ENCODE measurements around the gene PCGF6. TPM values are rescaled to one million over a fixed set of nuclear protein-coding genes. Genes with fewer than 3 reads are reported as not detected.

The PCGF6 gene
- total RNA-seq, 2 experiments from 2014 or later, result 13.6 to 14.7 TPM

GRCh38 chr10:103291588-103291987 is 59.4 kb downstream of the PCGF6 start:
- peaks cover 35% of the 10 kb centered on the region for H3K27me3 Mint-ChIP-seq
- no peak for ATAC-seq (ENCODE audit: low read depth)
- H3K4me3 Mint-ChIP-seq, result no peak overlapping the region
- POLR2A ChIA-PET, result no interaction called here
- H3K4me1 Mint-ChIP-seq, result no peaks in the 10 kb centered on the region
- DNase-seq, result no peak
- H3K9me3 Mint-ChIP-seq, result no peaks in the 10 kb centered on the region
- no peak overlapping the region for H3K27ac Mint-ChIP-seq
- no peaks in the 10 kb centered on the region for H3K36me3 Mint-ChIP-seq

- no peaks in the 10 kb centered on the region for H3K4me1 Mint-ChIP-seq
- DNase-seq (no peak), ATAC-seq (ENCODE audit: low read depth) (no peak)
- POLR2A ChIA-PET, result interaction anchor here (1.0 kb wide), 1 partner anchor 13 kb away, joined by 3 read pairs; no protein-coding TSS in a partner anchor
- H3K9me3 Mint-ChIP-seq, result no peaks in the 10 kb centered on the region
- no peak overlapping the region for H3K27ac Mint-ChIP-seq
- H3K27me3 Mint-ChIP-seq, result peaks cover 46% of the 10 kb centered on the region
- H3K4me3 Mint-ChIP-seq, result no peak overlapping the region
- H3K36me3 Mint-ChIP-seq, result no peaks in the 10 kb centered on the region
Observed at GRCh38 chr10:103287992-103288391, 62.9 kb downstream of the PCGF6 start.

- POLR2A ChIA-PET, result no interaction called here
- Mint-ChIP-seq H3K27ac (no peak overlapping the region), H3K4me1 (no peaks in the 10 kb centered on the region), H3K36me3 (no peaks in the 10 kb centered on the region), H3K9me3 (no peaks in the 10 kb centered on the region), H3K27me3 (peaks cover 66% of the 10 kb centered on the region), H3K4me3 (no peak overlapping the region)
- no peak for ATAC-seq (ENCODE audit: low read depth)
- DNase-seq, result no peak
Observed at GRCh38 chr10:103284170-103284569, 66.8 kb downstream of the PCGF6 start.

- H3K27ac Mint-ChIP-seq, result no peak overlapping the region
Observed at GRCh38 chr10:103282961-103283360, 68.0 kb downstream of the PCGF6 start.

GRCh38 chr10:103281753-103282152 is 69.2 kb downstream of the PCGF6 start:
- Mint-ChIP-seq H3K4me3 (no peak overlapping the region), H3K36me3 (no peaks in the 10 kb centered on the region), H3K9me3 (peaks cover 1% of the 10 kb centered on the region), H3K4me1 (peaks cover 2% of the 10 kb centered on the region), H3K27me3 (peaks cover 65% of the 10 kb centered on the region), H3K27ac (no peak overlapping the region)
- no peak for ATAC-seq (ENCODE audit: low read depth)
- DNase-seq, result no peak
- POLR2A ChIA-PET, result no interaction called here

More at GRCh38 chr10:103282961-103283360, 68.0 kb downstream of the PCGF6 start:
- H3K27me3 Mint-ChIP-seq, result peaks cover 67% of the 10 kb centered on the region
- H3K4me1 Mint-ChIP-seq, result peaks cover 2% of the 10 kb centered on the region
- DNase-seq (no peak), ATAC-seq (ENCODE audit: low read depth) (no peak)
- no peak overlapping the region for H3K4me3 Mint-ChIP-seq
- H3K9me3 Mint-ChIP-seq, result peaks cover 1% of the 10 kb centered on the region
- POLR2A ChIA-PET, result no interaction called here
- H3K36me3 Mint-ChIP-seq, result no peaks in the 10 kb centered on the region

GRCh38 chr10:103280506-103280905 is 70.4 kb downstream of the PCGF6 start:
- Mint-ChIP-seq H3K36me3 (no peaks in the 10 kb centered on the region), H3K4me1 (peaks cover 2% of the 10 kb centered on the region), H3K4me3 (no peak overlapping the region), H3K27me3 (peaks cover 73% of the 10 kb centered on the region), H3K9me3 (peaks cover 1% of the 10 kb centered on the region), H3K27ac (no peak overlapping the region)
- POLR2A ChIA-PET, result no interaction called here
- ATAC-seq (ENCODE audit: low read depth), result no peak
- no peak for DNase-seq

GRCh38 chr10:103280031-103280430 is 70.9 kb downstream of the PCGF6 start:
- H3K4me1 Mint-ChIP-seq, result peaks cover 2% of the 10 kb centered on the region
- no peak for ATAC-seq (ENCODE audit: low read depth)
- DNase-seq, result no peak
- H3K36me3 Mint-ChIP-seq, result no peaks in the 10 kb centered on the region
- H3K27ac Mint-ChIP-seq, result no peak overlapping the region
- peaks cover 75% of the 10 kb centered on the region for H3K27me3 Mint-ChIP-seq
- H3K4me3 Mint-ChIP-seq, result no peak overlapping the region
- POLR2A ChIA-PET, result no interaction called here
- H3K9me3 Mint-ChIP-seq, result peaks cover 1% of the 10 kb centered on the region

GRCh38 chr10:103278862-103279298 is 72.1 kb downstream of the PCGF6 start:
- peak overlapping the region; percentile 57 for H3K27ac Mint-ChIP-seq
- DNase-seq, result peak; percentile 72
- POLR2A ChIA-PET, result no interaction called here
- peaks cover 74% of the 10 kb centered on the region for H3K27me3 Mint-ChIP-seq
- peak overlapping the region; percentile 44 for H3K4me3 Mint-ChIP-seq
- no peaks in the 10 kb centered on the region for H3K36me3 Mint-ChIP-seq
- peaks cover 1% of the 10 kb centered on the region for H3K9me3 Mint-ChIP-seq
- peaks cover 2% of the 10 kb centered on the region for H3K4me1 Mint-ChIP-seq
- ATAC-seq (ENCODE audit: low read depth), result no peak

- Mint-ChIP-seq H3K27ac (peak overlapping the region; percentile 57), H3K4me3 (peak overlapping the region; percentile 44), H3K9me3 (peaks cover 1% of the 10 kb centered on the region), H3K27me3 (peaks cover 71% of the 10 kb centered on the region), H3K4me1 (peaks cover 2% of the 10 kb centered on the region), H3K36me3 (no peaks in the 10 kb centered on the region)
- no peak for ATAC-seq (ENCODE audit: low read depth)
- no peak for DNase-seq
- POLR2A ChIA-PET, result no interaction called here
Observed at GRCh38 chr10:103278537-103278823, 72.5 kb downstream of the PCGF6 start.

GRCh38 chr10:103277713-103278536 is 73.0 kb downstream of the PCGF6 start:
- Mint-ChIP-seq H3K4me1 (peaks cover 2% of the 10 kb centered on the region), H3K9me3 (peaks cover 1% of the 10 kb centered on the region), H3K4me3 (no peak overlapping the region), H3K27me3 (peaks cover 66% of the 10 kb centered on the region), H3K27ac (no peak overlapping the region), H3K36me3 (no peaks in the 10 kb centered on the region)
- ATAC-seq (ENCODE audit: low read depth), result no peak
- POLR2A ChIA-PET, result no interaction called here
- peak; percentile 31 for DNase-seq

GRCh38 chr10:103276896-103277712 is 73.8 kb downstream of the PCGF6 start, which contains the start of gene INA:
Gene INA, plus strand, starts transcription at chr10:103277138. Its CDS starts 74 bp downstream, at chr10:103277212.
- H3K36me3 Mint-ChIP-seq, result no peaks in the 10 kb centered on the region
- DNase-seq (peak; percentile 48), ATAC-seq (ENCODE audit: low read depth) (peak; percentile 46)
- peak within 1 kb of the TSS; percentile 73 for H3K4me3 Mint-ChIP-seq
- peaks cover 60% of the 10 kb centered on the region for H3K27me3 Mint-ChIP-seq
- peaks cover 2% of the 10 kb centered on the region for H3K4me1 Mint-ChIP-seq
- POLR2A ChIA-PET, result interaction anchor here (0.6 to 0.7 kb wide), 2 partner anchors 98 to 613 kb away, joined by 3 to 4 read pairs; no protein-coding TSS in a partner anchor
- peaks cover 1% of the 10 kb centered on the region for H3K9me3 Mint-ChIP-seq
- H3K27ac Mint-ChIP-seq, result no peak within 1 kb of the TSS

- Mint-ChIP-seq H3K9me3 (peaks cover 1% of the 10 kb centered on the region), H3K27ac (no peak overlapping the region), H3K4me1 (peaks cover 2% of the 10 kb centered on the region), H3K27me3 (peaks cover 57% of the 10 kb centered on the region), H3K36me3 (no peaks in the 10 kb centered on the region), H3K4me3 (peak overlapping the region; percentile 73)
- DNase-seq, result no peak
- POLR2A ChIA-PET, result no interaction called here
- ATAC-seq (ENCODE audit: low read depth), result no peak
Observed at GRCh38 chr10:103276251-103276895, 74.6 kb downstream of the PCGF6 start.

- Mint-ChIP-seq H3K4me3 (no peak overlapping the region), H3K36me3 (no peaks in the 10 kb centered on the region)
Observed at GRCh38 chr10:103273041-103273441, 77.9 kb downstream of the PCGF6 start.

More at GRCh38 chr10:103273041-103273441, 77.9 kb downstream of the PCGF6 start:
- POLR2A ChIA-PET, result interaction anchor here (0.6 kb wide), 1 partner anchor 398 kb away, joined by 3 read pairs; no protein-coding TSS in a partner anchor
- H3K27ac Mint-ChIP-seq, result no peak overlapping the region
- no peaks in the 10 kb centered on the region for H3K9me3 Mint-ChIP-seq
- H3K4me1 Mint-ChIP-seq, result no peaks in the 10 kb centered on the region
- H3K27me3 Mint-ChIP-seq, result peaks cover 33% of the 10 kb centered on the region
- ATAC-seq (ENCODE audit: low read depth) (no peak), DNase-seq (no peak)

Data from activated naive CD8-positive, alpha-beta T cell treated with anti-CD3 and anti-CD28 coated beads, Interleukin-2, amount 10 ng/mL, durations not matched to agents 7 days and 5 days (primary cell).